GM18520 (cell line): Measurements from ENCODE around the gene ABCC4.

Experiments
- ATAC-seq: cut with Tn5 transposase; IDR thresholded peaks from one replicate; pipeline ENCODE4 v1.9.1; 2021; ENCODE audit not compliant: unreplicated experiment

ABCC4 gene

DNA sequence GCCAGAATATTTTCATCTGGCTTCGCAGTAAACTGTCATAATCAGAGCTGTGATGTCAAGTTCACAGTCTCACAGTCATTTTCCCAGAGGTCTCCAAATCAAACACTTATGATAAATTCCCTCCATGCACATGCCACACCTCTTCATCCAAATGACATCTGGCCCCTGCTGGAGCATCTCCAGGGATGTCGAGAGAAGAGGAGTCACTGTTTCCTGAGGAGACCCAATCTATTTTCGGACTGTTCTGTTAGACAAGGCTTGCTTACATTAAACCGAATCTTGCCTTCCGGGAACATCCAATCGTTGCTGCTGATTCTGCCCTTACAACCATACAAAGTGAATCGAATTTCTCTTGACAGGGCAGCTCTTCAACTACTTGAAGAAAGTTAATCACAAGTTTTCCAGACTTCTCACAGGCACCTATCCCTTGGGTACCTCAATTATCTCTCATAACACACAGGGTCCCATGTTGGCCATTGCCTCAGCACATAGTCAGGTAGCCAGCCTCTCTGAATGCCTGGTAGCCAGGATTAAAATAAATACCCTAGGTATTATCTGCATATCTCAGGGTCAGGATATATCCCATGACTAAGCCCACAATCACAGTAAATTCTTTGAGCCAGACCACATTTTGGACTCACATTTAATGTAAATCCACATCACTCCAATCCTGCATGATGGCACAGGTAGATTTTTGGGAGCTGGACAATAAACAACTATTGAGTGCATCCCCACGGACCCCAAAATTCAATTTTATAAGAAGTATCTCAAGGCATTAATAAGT lies 182.5 kb downstream of the ABCC4 start:
- ATAC-seq = no peak

DNA sequence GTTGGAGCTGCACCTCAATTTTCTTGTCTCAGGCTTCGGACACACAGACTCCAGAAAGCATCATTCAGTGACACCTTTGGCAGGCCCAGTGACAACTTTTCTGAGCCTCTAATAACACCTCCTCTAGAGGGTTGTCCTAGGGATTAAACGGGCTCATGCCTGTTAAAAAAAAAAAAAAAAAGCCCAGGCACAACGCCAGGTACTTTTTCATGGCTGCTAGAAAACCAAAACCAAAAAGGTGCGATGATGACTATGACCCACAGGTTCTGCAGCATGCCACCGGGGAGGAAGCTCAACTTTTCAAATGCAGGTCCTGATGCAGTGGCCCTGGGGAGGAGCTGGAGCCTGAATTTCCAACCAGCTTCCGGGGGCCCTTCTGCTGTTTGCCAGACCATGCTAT lies 184.2 kb downstream of the ABCC4 start:
- peak; percentile 63 for ATAC-seq

DNA sequence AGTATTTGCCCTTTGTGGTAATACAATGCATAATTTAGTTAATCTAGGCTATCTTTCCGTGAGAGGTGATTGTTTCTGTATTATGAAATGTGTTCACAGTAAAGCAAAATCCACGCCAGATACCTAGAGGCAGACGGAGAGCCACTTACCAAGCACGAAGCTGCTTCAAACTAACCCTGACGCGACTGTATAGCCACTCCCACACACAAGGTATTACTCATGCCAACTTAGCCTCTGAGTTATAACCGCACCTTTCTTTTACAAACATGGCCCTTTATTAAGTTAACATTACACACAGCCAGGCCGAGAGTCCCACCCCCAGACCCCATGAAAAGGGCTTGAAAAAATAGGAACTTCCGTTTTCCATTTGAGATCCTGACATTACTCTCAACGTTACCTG lies 185.7 kb downstream of the ABCC4 start:
- no peak for ATAC-seq

DNA sequence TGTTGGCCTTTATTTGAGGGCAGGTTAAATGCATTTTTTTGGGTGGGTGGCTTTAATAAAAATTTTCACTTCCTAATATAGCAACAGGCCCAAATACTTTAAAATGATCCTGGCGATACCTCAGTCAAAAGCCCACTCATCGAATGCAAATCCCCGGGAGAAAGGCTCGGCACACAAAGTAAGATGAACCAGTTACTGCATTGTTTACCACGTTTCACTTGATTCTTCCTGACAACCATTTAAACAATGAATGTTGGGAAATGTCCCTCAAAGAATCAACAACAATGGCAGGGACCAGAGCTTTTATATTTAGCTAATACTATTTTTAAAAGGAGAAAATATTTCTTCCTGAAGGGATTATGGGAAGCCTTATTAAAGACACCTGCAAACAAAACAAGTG lies 187.7 kb downstream of the ABCC4 start:
- no peak for ATAC-seq

DNA sequence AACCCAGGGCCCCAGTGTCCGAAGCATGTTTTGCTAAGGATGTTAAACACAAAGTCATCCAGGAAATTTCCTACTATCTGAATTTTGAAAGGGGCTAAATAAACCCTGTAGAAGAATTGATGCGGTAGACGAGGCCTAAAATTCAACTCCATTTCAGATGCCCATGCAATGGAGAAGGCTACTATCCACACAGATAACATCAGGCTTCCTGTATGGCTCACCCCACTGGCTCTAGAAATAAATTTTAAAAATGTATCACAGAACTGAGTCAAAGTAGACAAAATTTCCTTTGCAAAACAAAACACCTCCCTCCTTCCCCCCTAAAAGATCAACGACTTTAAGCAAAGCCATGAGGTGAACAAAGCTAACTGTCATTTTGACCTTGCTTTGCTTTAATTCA lies 188.4 kb downstream of the ABCC4 start:
- no peak for ATAC-seq

DNA sequence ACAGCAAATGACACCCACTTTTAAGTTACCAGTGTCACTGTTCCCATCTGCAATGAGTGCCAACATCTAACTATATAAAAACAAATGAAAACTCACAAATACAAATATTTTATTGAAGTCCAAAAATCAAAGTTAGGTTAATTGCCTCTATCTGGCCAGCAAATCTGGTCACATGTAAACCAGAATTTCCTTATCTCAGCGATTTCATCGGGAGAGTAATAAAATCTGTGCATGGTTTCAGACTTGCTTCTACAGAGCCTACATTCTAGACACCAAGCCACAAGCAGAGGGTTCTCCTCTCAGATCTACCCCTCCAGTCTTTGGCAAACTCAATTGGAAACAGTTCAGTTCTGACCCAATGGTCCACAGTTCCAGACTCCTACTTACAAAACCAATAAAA lies 189.6 kb downstream of the ABCC4 start:
- ATAC-seq = no peak

DNA sequence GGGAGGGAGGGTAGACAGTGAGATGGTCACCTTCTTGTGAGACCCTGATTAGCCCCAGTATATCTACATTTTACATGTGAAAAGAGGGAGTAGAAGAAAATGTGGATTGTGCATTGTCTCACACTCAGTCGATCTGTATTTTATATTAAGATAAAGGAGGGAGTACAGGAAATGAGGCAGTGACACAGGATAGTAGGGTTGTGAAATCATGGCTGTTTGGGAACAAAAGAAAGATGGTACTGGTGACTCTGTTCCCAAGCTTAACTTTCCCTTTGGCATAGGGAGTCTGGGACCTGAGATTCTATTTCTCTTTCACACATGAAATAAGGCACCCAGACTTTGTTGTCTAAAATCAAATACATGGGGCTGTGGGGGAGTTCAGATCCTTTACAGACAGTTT lies 194.7 kb downstream of the ABCC4 start:
- no peak for ATAC-seq

DNA sequence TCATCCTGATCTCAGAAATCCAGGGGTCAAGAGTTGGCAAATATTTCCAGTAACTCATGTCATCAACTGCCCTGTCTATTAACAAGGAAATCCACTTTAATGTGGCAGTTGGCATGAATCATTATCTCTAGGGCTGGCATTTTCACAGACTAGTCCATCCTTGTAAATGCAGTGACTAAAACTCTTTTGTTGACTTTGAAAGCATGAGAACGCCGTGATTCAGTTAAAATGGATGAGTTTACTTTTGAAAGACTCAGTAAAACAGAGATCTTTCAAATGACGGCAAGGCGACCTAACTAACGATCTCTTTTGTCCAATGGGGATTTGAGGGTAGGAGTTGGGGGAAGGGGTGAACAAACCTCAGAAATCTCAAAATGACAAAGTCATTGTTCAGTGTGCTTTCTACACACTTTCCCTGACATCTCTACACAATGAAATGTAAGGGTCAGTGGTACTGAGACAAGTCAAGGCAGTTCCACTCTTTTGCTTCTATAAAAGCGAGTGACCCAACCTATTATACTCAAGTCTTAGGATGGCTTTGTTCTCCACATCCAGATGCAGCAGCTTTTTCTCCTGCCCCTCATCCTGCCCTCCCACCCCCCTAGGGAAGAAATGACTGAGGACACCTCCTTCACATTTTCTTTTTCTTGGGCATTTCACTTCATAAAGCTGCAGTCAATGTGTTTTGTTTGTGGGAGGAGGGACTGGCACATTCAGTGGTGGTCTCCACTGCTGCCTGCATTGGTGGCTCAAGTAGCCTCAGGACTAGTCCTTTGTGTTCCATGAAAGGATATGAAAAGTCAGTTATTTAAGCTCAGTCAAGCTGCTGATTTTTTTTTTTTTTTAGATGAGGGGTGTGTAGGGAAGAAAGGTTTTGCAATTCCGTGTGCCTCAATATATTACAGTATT lies 200.5 kb downstream of the ABCC4 start:
- ATAC-seq = no peak

DNA sequence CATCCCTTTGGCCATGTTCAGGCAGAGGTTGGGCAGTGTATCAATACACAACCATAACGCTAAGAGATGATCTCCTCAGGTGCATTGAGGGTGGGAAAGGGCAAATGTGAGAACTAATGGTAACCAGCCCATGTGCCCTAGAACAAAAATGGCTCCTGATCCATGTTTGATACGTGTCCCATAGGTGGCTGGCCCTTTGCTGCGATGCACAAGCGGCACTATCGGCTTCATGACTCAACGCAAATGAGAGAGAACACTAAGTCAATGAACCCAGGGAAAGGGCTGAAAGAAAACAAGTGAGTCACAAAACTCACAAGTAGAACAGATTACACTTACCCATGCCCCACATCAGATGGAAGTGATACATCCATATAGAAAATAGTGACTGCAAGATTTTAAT lies 201.7 kb downstream of the ABCC4 start:
- no peak for ATAC-seq

DNA sequence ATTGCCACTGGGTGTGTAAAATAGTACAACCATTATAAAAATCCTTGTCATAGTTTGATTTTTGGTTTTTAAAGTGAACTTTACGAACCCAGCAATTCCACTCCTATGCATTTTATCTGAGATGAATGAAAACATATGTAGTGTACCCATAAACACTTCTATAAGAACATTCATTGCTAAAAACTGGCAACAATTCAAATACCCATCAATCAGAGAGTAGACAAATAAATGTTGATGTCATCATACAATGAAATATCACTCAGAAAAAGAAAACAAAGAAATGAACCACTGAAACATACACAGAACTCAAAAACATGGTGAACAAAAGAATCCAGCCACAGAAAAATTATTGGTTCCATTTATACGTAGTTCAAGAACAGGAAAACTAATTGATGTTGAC lies 202.3 kb downstream of the ABCC4 start:
- ATAC-seq = no peak

DNA sequence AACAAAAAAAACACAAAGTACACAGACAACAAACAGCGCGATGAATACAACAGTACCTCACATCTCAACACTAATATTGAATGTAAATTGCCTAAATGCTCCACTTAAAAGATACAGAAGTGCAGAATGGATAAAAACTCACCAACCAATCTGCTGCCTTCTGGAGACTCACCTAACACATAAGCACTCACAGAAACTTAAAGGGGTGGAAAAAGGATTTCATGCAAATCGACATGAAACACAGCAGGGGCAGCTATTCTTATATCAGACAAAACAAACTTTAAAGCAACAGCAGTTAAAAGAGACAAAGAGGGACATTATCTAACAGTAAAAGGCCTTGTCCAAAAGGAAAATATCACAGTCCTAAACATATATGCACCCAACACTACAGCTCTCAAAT lies 209.5 kb downstream of the ABCC4 start:
- ATAC-seq = no peak

DNA sequence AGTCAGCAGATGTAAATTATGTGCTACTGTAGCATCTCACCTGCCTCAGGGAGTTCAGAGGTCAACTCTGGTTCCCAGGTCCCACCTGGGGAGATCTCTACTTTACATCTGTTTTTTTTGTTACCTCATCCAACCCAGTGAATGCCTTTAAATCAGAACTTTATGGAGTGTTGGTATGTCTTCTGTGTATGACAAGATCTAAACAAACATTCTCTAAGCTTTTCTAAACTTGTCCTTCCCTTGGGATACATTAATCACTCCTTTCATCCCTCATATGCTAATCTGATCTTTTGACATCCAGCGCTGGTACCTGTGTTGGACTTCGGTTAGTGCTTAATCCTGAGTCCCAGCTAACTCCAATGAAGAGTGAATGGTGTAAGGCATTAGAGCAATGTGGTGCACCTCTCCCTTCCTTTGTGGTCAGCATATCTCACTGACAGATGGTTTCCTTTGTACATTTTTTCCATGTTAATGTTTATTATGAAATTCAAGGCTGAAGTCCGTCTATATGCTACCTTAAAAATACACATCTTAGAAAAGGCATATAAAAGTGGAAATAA lies 213.4 kb downstream of the ABCC4 start:
- ATAC-seq = no peak

DNA sequence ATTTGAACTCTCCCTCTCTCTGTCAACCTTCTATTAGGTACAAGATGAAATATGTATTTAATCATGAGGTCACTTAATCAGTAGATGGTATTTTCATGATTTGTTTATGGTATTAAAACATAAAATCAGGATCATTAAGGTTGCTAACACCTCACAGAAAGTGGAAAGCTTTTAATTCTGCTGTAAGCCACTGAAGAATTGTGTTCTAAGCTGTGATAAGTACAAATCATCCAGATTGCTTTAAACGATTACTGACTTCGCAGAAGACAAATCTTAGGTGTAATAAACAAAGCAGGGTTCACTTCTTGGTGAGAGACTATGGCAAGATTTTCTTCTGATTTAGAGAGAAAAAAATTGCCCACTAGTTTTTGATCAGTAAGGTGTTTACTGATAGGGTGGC lies 214.5 kb downstream of the ABCC4 start:
- ATAC-seq = no peak

DNA sequence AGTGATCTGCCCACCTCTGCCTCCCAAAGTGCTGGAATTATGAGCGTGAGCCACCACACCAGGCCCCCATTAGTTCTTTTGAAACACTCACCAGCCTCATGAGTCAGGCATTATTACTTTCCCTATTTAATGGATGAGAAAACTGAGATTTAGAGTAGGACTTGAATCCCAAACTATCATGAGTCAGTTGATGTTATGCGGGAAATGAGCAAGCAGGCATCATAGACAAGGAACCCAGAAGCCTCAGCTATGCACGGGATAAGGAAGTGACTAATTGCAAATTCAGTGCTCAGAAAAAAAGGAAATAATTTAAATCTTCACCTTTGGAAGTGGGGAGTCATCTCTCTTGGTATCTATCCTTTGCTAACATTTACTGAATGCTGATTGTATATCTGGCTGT lies 217.5 kb downstream of the ABCC4 start:
- ATAC-seq = no peak

DNA sequence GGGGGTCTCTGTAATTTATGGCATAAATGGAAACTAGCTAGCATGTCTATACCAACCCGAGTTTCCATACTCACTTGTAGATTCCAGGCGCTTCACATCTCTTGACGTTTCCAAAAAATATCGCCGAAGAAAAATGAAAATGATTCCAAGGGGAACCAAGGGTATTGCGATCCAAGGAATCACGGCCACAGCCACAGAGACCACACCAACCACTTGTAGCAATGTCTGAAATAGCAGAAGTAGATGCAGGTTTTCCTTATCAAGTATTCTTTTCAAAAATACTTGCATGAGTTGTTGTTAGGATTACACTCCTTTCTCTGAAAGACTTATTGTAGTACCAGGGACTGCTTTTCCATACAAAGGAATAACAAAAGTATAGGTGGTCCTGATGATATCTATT lies 218.2 kb downstream of the ABCC4 start:
- no peak for ATAC-seq

DNA sequence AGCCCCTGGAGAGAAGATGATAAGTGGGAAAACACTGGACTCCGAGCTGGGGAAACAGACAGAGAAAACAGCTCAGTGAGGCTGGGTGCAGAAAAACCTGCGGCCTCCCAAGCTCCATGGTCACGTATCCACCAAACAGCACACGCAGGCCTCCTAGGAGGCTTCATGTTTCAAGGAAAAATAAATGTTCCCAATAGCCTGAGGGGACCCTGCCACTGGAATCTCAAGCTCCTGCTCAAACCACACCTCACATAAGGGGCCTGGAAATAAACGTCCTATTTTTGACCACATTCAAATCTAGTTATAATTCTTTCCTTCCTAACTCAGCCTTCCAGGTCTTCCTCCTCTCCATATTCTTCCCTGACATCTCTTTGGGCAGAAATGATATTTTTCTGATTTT lies 225.7 kb downstream of the ABCC4 start:
- ATAC-seq = no peak

DNA sequence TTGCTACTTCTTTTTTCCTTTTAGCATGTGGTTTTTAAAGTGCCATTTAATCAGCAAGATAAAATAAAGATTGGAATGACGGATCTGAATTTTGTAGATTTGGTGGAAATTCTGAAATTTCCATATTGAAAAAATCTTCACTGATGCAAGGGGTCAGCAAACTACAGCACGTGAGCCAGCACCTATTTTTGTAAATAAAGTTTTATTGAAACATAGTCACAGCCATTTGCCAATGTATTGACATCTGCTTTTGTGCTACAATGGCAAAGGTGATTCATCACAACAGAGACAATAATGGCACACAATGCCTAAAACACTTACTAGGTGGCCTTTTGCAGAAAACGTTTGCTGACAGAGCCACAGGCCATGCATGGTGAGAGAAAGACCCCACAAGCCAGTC lies 226.4 kb downstream of the ABCC4 start:
- ATAC-seq = no peak

DNA sequence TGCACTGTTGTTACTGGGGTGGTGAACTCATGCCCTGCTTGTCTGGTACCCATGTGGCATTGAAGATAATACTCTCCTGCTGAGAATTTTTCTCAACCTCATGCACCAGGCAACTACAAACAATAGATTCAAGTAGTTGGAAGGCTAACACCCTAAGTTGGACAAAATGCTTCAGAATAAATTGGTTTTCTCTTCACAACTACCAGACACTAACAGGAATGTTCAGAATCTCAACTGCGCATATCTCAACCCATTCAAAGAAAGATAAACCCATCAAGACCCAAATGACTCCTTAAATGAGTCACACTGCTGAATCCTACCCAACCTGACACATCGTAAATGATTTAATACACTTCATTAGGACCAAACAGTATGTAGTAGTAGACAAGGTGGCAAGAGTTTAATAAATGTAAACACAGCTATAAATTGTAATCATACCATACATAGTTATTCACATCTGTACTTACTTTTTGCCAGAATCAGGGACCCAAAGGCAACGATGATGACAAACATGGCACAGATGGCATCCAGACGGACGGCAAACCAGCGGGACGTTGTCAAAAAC lies 227.4 kb downstream of the ABCC4 start:
- no peak for ATAC-seq

DNA sequence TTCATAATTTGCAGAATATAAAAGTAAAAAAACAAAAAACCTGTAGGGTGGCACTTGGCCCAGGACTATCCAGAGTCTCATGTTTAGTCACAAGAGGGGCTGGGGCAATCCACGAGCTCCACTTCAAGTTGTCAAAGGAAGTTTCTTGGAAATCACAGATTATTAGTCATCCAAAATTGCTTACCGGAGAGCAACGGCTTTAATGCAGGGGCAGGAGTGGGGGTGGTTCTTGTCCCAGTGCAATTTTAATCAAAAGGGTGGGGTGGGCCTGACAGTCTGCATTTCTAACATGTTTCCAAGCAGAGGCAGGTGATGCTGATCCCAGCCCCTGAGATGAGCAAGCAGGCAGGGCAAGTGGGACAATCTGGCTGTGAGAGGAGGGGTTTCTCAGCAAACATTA lies 233.9 kb downstream of the ABCC4 start:
- no peak for ATAC-seq

DNA sequence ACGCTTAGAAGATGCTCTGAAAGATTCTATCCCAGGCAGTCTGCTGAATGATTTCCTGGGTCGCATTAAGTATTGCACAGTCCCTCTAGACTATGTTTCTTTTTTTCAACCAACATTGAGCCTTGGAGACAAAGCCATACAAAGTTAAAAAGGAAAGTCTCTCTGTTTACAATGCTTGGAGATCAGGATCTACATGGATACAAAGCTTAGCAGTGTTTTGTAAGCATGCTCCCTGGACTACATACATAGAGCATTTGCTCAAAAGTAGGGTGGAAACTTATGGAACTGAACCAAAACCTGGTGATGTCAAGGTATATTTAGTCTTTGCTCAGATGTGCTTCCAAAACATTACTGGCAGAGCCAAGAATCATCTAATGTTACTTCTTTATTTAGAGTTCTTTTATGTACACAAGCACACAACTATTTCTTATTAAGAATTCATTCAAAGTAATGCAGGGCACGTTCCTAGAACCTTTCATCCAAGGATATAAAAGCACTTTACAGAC lies 241.2 kb downstream of the ABCC4 start:
- ATAC-seq = no peak

DNA sequence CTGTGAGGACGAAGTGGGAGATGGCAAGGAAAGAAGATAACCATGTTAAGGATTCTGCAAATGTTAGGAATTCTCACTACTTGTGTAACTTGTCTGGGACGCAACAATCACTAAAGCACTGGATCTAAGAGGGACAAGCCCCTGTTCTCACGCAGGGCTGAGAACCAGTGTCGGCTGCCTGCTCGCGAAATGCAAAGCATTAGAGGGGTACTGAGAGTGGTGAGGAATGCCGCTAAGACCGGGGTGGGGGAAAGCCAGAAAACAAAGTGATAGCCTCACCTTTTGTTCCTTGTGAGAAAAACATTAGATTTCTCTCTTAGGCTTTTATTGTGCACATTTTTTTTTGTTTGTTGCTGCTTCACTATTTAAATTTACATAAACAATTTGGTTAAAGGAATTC lies 241.9 kb downstream of the ABCC4 start:
- ATAC-seq = no peak

DNA sequence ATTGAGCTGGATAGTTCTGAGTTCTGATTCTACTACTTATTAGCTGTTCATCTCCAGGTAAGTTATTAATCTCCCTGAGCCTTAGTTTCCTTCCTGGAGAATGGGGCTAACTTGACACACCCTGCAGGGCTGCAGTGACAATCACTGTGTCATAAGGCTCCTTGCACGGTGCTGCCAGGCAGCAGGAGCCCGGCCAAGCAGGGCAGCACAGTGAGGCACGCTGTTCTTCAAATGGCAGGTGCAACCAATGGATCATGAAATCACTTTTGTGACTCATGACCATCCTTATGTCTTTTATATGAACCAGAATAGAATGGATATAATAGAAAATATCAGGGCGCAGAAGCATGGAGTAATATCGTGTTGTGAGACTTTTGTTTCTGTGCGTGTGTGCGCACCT lies 242.6 kb downstream of the ABCC4 start:
- no peak for ATAC-seq
